ENCODE results near the gene SLC7A4.
"Not testable (repeated sequence)": the region's sequence is repeated elsewhere in the genome, so short reads cannot be mapped to it uniquely, and the experiment has no call there.

Gene SLC7A4

DNA sequence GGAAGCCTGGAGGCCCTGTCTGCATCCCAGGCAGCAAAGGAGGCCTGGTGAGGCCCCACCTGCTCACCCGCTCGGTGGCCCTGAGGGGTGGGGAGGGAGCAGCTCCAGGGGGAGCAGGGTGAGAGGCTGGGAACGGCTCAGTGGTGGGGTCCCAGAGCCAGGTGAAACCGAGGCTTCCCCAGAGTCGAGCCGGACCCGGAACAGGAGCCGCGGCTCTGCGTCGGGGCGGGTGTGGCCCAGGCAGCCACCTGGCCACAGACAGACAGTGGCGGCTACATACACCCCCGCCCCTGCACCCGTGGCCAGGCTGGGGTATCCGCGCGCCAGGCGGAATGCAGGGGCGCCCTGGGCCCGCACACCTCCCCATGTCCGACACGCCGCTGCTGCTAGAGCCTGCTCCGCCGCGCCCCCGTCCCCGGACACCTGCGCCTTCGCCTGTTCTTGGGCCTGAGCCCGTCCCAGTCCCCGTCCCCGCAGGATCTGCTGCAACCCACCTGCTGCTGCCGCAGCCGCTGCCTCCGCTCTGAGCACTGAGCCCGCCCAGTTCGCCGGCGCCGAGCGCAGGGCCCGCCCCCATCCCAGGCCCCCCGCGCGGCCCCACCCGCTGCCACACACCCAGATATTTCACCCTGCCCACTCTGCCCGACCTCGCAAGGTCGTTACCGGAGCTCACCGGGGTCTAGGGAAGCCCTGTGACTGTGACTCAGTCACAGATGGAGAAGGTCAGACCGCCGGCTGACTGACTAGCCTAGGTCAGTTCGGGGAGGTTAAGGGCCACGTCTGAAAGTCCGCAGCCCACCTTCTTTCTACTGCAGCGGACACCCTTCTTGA lies at the start of gene SLC7A4:
Gene SLC7A4 (minus strand): TSS at position 525 of the 831 bp plus-strand sequence. CDS start 749 bp downstream, outside the sequence.
- DNase-seq, result no peak

- no peak for DNase-seq
These were observed 48.2 kb upstream of the SLC7A4 start for GRCh38 chr22:21080435-21081137.

GRCh38 chr22:21079493-21079892 lies 47.1 kb upstream of the SLC7A4 start:
- DNase-seq, result no peak

DNA sequence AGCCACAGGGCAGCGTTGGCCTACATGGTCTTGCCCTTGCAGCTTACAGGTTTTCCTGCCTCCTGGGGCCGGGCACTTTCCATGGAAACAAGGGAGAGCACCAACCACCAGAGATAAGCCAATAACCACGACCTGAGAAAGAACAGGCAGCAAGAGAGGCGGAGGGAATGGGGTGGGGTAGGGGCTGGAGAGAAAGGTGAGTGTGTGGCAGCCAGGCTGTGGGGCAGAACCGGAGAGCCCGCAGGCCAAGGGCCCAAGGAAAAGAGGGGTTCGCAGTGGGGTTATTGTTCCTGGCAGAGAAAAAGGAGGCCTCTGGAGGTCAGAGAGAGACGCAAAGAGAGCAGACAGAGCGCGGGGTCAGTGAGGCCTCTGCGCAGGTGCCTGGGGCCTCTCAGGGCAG lies 46.6 kb upstream of the SLC7A4 start:
- no peak for DNase-seq

GRCh38 chr22:21077884-21078508 lies 45.6 kb upstream of the SLC7A4 start:
- DNase-seq, result no peak

GRCh38 chr22:21076912-21077625 lies 44.7 kb upstream of the SLC7A4 start:
- no peak for DNase-seq

DNA sequence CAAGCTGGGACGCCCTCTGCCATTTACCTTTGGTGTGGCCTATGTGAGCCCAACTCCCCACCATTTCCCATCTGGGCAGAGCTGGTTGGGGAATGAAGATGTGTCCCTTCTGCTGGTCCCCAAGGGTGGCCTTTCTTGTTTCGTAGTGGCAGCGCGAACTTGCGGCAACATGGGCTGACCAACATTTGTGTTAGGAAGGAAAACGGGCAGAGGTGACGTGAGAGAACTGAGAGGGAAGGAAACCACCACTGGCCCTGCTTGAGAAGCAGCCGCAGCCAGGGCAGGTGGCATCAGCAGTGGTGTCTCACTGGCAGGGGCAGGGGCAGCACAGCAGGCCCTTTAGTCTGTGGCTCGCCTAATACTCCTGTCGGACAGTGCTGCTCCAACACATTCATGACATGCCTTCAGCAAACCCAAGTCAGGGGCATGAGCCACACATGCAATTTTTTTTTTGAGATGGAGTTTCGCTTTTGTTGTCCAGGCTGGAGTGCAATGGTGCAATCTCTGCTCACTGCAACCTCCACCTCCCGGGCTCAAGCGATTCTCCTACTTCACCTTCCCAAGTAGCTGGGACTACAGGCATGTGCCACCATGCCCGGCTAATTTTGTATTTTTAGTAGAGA lies 43.3 kb upstream of the SLC7A4 start:
- no peak for DNase-seq

GRCh38 chr22:21074102-21074715 lies 41.8 kb upstream of the SLC7A4 start:
- DNase-seq, result no peak

DNA sequence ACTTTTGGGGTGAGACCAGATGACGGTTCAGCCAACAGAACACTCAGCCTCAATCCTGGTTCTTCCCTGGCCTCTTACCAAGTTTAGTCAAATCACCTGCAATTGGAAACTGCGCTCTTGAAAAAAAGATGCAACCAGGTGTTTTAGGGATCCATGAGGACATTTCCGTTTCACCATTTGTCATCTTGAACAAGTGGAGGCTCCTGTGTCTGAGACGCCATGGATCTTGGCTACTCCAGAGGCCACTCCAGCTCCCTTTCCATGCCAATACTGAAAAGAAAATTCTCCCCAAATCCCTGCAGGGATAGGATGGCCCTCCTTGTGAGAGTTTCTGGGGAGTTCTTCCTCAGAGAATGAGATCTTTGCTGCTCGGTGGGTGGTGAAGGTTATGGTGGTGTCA lies 41.1 kb upstream of the SLC7A4 start:
- no peak for DNase-seq

- no peak for DNase-seq
These were observed 40.7 kb upstream of the SLC7A4 start for GRCh38 chr22:21073023-21073422.

- not testable (repeated sequence) for DNase-seq
These were observed 39.4 kb upstream of the SLC7A4 start for GRCh38 chr22:21071796-21072195.

DNA sequence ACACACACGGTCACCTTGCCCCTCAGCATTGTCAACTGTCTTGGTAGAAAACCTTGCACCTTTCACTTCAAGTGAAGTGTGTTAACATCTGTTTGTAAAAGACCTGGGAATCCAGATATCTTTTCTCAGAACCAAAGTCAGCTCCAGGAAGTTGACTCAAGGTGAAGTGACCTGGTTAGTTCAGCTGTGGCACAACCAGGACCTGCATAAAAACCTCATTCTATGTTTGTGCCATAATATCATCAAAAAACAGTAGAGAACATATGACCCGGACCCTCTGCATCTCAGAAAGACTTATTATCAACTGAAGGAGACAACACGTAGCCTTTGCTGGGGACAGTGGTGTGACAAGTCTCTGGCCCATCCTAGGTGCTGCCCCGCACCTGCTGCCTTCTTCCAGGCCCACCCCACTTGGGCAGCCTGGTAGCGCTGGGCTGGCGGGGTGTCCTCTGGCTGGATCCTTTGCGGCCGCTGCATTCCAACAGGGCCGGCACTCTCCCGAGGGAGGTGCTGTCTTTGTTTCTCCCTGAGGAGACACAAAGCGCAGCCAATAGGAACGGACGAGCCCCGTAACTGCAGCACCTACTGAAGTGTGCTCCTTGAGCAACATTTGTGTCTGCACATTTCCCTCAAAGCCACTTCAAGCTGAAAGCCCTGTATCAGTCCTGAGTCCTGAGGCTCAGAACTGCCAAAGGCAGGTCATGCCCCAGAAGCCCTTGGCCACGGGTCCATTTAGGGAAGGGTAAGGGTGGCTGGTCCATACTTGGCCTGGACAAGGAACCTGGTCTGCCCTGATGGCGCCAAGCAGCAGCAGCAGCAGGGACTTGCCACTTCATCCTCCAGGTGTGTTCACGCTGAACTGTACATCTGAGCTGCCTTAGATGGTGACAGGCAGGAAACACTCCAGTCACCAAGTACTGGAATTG lies 38.6 kb upstream of the SLC7A4 start:
- no peak for DNase-seq

- no peak for DNase-seq
These were observed 37.0 kb upstream of the SLC7A4 start for GRCh38 chr22:21069375-21069774.

DNA sequence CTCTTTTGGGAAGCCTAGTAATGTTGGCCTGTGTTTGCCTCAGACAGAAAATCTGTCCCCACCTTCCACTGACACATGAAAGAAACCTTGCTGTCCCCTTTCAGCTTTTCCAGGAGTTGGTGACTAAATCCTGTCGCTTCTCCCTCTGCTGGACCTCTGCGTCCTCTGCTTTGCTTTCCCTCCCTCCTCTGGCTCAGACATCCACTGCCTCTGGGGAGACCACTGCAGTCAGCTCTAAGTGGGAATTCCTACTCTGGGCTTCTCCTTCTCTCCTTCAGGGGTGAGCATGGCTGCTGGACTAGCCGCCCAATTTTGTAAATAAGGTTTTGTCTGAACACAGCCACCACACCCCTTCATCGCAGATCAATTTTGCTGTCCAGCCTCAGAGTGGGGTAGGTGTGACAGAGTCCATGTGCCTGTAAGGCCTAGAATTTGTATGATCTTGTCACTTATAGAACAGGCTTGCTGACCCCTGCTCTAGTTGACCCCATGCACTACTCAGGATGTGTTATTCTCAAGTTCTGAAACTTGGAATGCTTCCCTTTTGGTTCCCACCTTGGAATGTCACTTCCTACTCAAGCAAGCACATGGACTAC lies 36.4 kb upstream of the SLC7A4 start:
- no peak for DNase-seq

DNA sequence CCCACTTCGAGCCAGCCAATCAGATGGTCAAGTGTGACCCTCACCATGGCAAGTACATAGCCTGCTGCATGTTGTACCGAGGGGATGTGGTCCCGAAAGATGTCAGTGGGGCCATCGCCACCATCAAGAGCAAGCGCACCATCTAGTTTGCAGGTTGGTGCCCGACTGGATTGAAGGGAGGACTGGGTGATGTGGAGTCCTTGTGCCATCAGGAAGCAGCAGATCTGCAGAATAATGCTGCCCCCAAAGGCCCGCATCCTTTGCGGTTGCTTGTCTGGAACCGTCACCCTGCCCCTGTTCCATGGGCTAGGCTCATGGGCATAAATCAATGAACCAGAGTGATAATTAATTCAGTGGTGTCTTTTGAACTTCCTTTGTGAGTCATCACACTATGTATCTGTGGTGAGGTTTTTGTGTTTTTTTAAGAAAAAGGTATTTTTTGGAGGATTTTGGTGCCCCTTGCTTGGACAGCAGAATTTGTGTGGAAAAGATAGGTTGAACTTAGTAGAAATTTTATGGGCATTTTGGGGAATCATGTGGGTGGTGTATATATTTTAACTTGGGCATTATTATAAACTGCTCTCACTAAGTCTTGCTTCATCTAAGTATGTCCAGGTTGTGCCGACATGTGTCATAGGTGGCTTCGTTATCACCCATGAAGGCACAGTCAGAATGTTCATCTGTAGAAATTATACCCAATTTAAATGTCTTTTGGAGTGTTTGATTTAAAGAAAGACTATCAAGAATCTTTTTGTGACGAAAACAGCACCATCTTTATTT lies 35.7 kb upstream of the SLC7A4 start:
- no peak for DNase-seq

GRCh38 chr22:21067075-21067900 lies 34.9 kb upstream of the SLC7A4 start:
- DNase-seq, result no peak

- DNase-seq, result no peak
These were observed 32.8 kb upstream of the SLC7A4 start for GRCh38 chr22:21064917-21065864.

GRCh38 chr22:21064425-21064824 lies 32.1 kb upstream of the SLC7A4 start:
- not testable (repeated sequence) for DNase-seq

Measured in activated effector memory CD4-positive, alpha-beta T cell treated with anti-CD3 and anti-CD28 coated beads, Interleukin-2, amount 50 U/mL, for 16 hours (primary cell).